GM12891 (cell line): ENCODE measurements around the gene GPR137C.

Experiments used
- PAX5 ChIP-seq: IDR thresholded peaks from 2 replicates; pipeline ENCODE4 v1.6.1; 2011; ENCODE audit warnings: low read length, moderate library complexity, mild to moderate bottlenecking; ENCODE audit not compliant: insufficient read depth, severe bottlenecking
- POLR2A ChIP-seq: IDR thresholded peaks from 2 replicates; pipeline ENCODE4 v1.6.1; 2011; ENCODE audit warnings: low read depth, low read length, control low read depth
- POLR2AphosphoS5 ChIP-seq: IDR thresholded peaks from 2 replicates; pipeline ENCODE4 v1.6.1; 2011; ENCODE audit warnings: low read depth, low read length, control low read depth
- TAF1 ChIP-seq: IDR thresholded peaks from 2 replicates; pipeline ENCODE4 v1.6.1; 2011; ENCODE audit warnings: low read depth, low read length, control low read depth

DNA sequence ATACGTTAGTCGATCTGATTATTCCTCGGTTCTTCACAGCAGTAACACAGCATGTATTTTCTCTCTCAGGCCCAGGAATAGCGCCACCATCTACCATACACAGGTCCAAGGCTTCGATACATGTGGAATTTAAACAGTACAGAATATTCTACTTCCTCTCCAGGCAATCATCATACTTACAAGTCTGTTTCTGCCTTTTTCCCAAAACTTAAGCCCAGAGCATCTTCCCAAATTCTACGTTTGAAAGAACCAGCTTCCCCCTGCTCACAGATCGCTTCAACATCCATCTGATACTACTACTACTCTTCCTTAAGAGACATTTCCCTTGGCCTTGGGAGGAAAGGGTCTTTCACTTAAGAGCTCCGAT, 957 bp upstream of the GPR137C start:
- no peak for TF ChIP-seq POLR2A
- no peak for TF ChIP-seq POLR2AphosphoS5
- TF ChIP-seq TAF1 = no peak
- no peak for TF ChIP-seq PAX5
